GM12878 (cell line): ENCODE results near the gene MYO7A. TPM values are rescaled to one million over a fixed set of nuclear protein-coding genes. Genes with fewer than 3 reads are reported as not detected.

Experiments
- ATAC-seq: fragments of 200-7000 bp; cut with Tn5 transposase; 3 replicates; pipeline ENCODE4 v1.9.1; 2020; ENCODE audit warnings: mild to moderate bottlenecking, moderate library complexity
- BruUV-seq: library from RNA; stranded (reverse); fragments of 400-500 nt; replicated peaks from 2 replicates; lab custom pipeline; 2021; lab: Mats Ljungman, UMichigan
- CTCF ChIA-PET: fragments of 300-600 bp; sonication (Branson Sonifier 250); formaldehyde crosslinking; extraction: SDS; loops from one replicate; lab custom pipeline; 2021; ENCODE audit warnings: inconsistent platforms; lab: Yijun Ruan, JAX
- POLR2A ChIA-PET: fragments of 350-600 bp; formaldehyde crosslinking; extraction: SDS; loops from one replicate; lab custom pipeline; 2021; ENCODE audit warnings: inconsistent platforms; lab: Charles Lee
- RAD21 ChIA-PET: fragments of 300-600 bp; sonication (Branson Sonifier 250); formaldehyde crosslinking; loops from one replicate; lab custom pipeline; 2023; ENCODE audit warnings: antibody characterized with exemption; ENCODE audit not compliant: unreplicated experiment; lab: Charles Lee
- SMC1A ChIA-PET: fragments of 300-600 bp; sonication (Branson Sonifier 250); formaldehyde crosslinking; loops from one replicate; lab custom pipeline; 2023; ENCODE audit not compliant: unreplicated experiment, uncharacterized antibody; lab: Charles Lee
- DNase-seq: peaks from one replicate; pipeline ENCODE4 v3.0.0-alpha.2; 2011; ENCODE audit warnings: low read depth, low spot score
- FAIRE-seq: peaks from 3 replicates; lab custom pipeline; 2011; peaks lifted over from hg19 to GRCh38; lab: Jason Lieb, UNC
- H2AFZ ChIP-seq: 2 replicates; pipeline ENCODE4 v1.6.0; 2011; ENCODE audit warnings: low read depth, low read length, control low read depth; ENCODE audit not compliant: control insufficient read depth
- H3K27ac ChIP-seq: 2 replicates; pipeline ENCODE4 v1.5.1; 2011; ENCODE audit warnings: control low read depth; ENCODE audit not compliant: control insufficient read depth, insufficient read depth
- H3K27me3 ChIP-seq, 2 experiments: replicated peaks in 1 of 2; 2 replicates each; pipeline versions ENCODE4 v1.6.0 to v1.6.1; 2011; ENCODE audit warnings: low read length in 1 of 2; ENCODE audit not compliant: control insufficient read depth in 2 of 2, insufficient read depth in 2 of 2
- H3K36me3 ChIP-seq, 2 experiments: 2 replicates each; pipeline ENCODE4 v1.5.1; 2011; ENCODE audit warnings: low read length in 1 of 2; ENCODE audit not compliant: control insufficient read depth in 2 of 2, insufficient read depth in 2 of 2
- H3K4me1 ChIP-seq: 2 replicates; pipeline ENCODE4 v1.6.1; 2011; ENCODE audit warnings: mild to moderate bottlenecking, low read length, moderate library complexity, mixed read lengths; ENCODE audit not compliant: control insufficient read depth, insufficient read depth
- H3K4me2 ChIP-seq: 2 replicates; pipeline ENCODE4 v1.6.0; 2011; ENCODE audit warnings: control low read depth; ENCODE audit not compliant: control insufficient read depth, insufficient read depth
- H3K4me3 ChIP-seq: fragments of 200-600 bp; sonication (generic); 2 replicates; pipeline ENCODE4 v1.5.1; 2016
- H3K79me2 ChIP-seq: 2 replicates; pipeline ENCODE4 v1.6.0; 2011; ENCODE audit warnings: low read length; ENCODE audit not compliant: control insufficient read depth, insufficient read depth
- H3K9ac ChIP-seq: 2 replicates; pipeline ENCODE4 v1.8.0; 2011; ENCODE audit warnings: low read length, control low read depth, mixed read lengths; ENCODE audit not compliant: control insufficient read depth, insufficient read depth
- H3K9me3 ChIP-seq: replicated peaks from 3 replicates; pipeline ENCODE4 v1.5.1; 2011; ENCODE audit warnings: mild to moderate bottlenecking, low read length; ENCODE audit not compliant: control insufficient read depth, insufficient read depth
- H4K20me1 ChIP-seq: 2 replicates; pipeline ENCODE4 v1.6.0; 2011; ENCODE audit not compliant: control insufficient read depth, insufficient read depth
- BACH1 ChIP-seq: fragments of 450-650 bp; IDR thresholded peaks from 2 replicates; pipeline ENCODE4 v1.6.1; 2017; ENCODE audit warnings: mild to moderate bottlenecking, borderline replicate concordance
- CHD1 ChIP-seq: IDR thresholded peaks from 2 replicates; pipeline ENCODE4 v1.6.1; 2012; ENCODE audit warnings: low read depth, low read length, improper control_type of control experiment
- CHD4 ChIP-seq: fragments of 200-600 bp; sonication (generic); IDR thresholded peaks from 2 replicates; pipeline ENCODE4 v1.6.1; 2016; ENCODE audit warnings: mild to moderate bottlenecking
- CUX1 ChIP-seq: IDR thresholded peaks from 2 replicates; pipeline ENCODE4 v1.6.1; 2012; ENCODE audit warnings: improper control_type of control experiment, low read depth, low read length; ENCODE audit not compliant: insufficient replicate concordance
- IRF3 ChIP-seq: fragments of 450-650 bp; IDR thresholded peaks from 2 replicates; pipeline ENCODE4 v1.6.1; 2014; ENCODE audit warnings: mild to moderate bottlenecking
- IRF4 ChIP-seq: IDR thresholded peaks from 2 replicates; pipeline ENCODE4 v1.6.1; 2011; ENCODE audit warnings: low read depth, low read length
- LARP7 ChIP-seq: fragments of 450-650 bp; IDR thresholded peaks from 2 replicates; pipeline ENCODE4 v1.6.1; 2017; ENCODE audit warnings: mild to moderate bottlenecking
- NKRF ChIP-seq: fragments of 450-650 bp; conservative IDR thresholded peaks from 2 replicates; pipeline ENCODE4 v1.6.1; 2017; ENCODE audit warnings: mild to moderate bottlenecking, moderate library complexity
- RAD51 ChIP-seq: fragments of 450-650 bp; IDR thresholded peaks from 2 replicates; pipeline ENCODE4 v1.6.1; 2016; ENCODE audit warnings: moderate library complexity, mild to moderate bottlenecking, inconsistent platforms
- RBBP5 ChIP-seq: fragments of 200-600 bp; sonication (generic); conservative IDR thresholded peaks from 2 replicates; pipeline ENCODE4 v1.6.1; 2016
- RUNX3 ChIP-seq: IDR thresholded peaks from 2 replicates; pipeline ENCODE4 v1.6.1; 2012; ENCODE audit warnings: low read length, inconsistent platforms
- TBL1XR1 ChIP-seq: IDR thresholded peaks from 2 replicates; pipeline ENCODE4 v1.6.1; 2012; ENCODE audit warnings: low read depth, low read length, improper control_type of control experiment
- USF2 ChIP-seq: IDR thresholded peaks from 2 replicates; pipeline ENCODE4 v1.6.1; 2011; ENCODE audit warnings: low read depth, low read length, improper control_type of control experiment, borderline replicate concordance
- YY1 ChIP-seq: IDR thresholded peaks from 2 replicates; pipeline ENCODE4 v1.6.1; 2011; ENCODE audit warnings: low read depth, mild to moderate bottlenecking, low read length
- ZZZ3 ChIP-seq: IDR thresholded peaks from 2 replicates; pipeline ENCODE4 v1.6.1; 2011; ENCODE audit warnings: low read depth; ENCODE audit not compliant: control insufficient read depth, insufficient read length
- WGBS: methylation state at CpG from one replicate; pipeline ENCODE4 v1.1.6; 2016; ENCODE audit warnings: low lambda C conversion rate; ENCODE audit not compliant: insufficient replicate concordance, insufficient coverage; ENCODE audit errors: missing lambda C conversion rate; 5-methylcytosine and 5-hydroxymethylcytosine counted together
- in situ Hi-C: fragments of 300-500 bp; cut with MboI; formaldehyde crosslinking; loops from 9 replicates; pipeline ENCODE4 v1.14.3; 2018; ENCODE audit warnings: mixed read lengths
- intact Hi-C: fragments of 100-400 bp; cut with micrococcal nuclease; formaldehyde crosslinking; loops from one replicate; pipeline ENCODE4 v1.14.2; 2022; ENCODE audit not compliant: unreplicated experiment
- polyA plus RNA-seq, 11 experiments: library from polyadenylated mRNA; depleted of rRNA in 4 of 11; unstranded in 6 of 11; stranded (reverse) in 5 of 11; fragments of >200 nt; fragmentation: Nextera tagmentation in 4 of 11; fragmentation: Illumina TruSeq in 1 of 11; extraction: Ambion mirVana in 4 of 11; extraction: Trizol in 1 of 11; gene quantifications; 1 replicate in 1 of 11; 2 replicates in 10 of 11; pipeline versions ENCODE4 v1.2.1 to v1.2.3, GENCODE V29; 2011 to 2016; ENCODE audit warnings: inconsistent platforms in 2 of 11, missing spikeins in 2 of 11, low read depth in 1 of 11
- total RNA-seq, 4 experiments: library from RNA; depleted of rRNA in 3 of 4; stranded (reverse); fragments of >200 nt in 3 of 4; fragmentation: Illumina TruSeq in 1 of 4; extraction: Trizol in 1 of 4; gene quantifications; 2 replicates each; pipeline versions ENCODE4 v1.2.1 to v1.2.3, GENCODE V29; 2013 to 2021

Gene MYO7A
- total and polyA plus RNA-seq, 10 of the 15 experiments (the other 5 are each of a cell fraction or from before 2014, with no cell fraction given), result 0.01 to 0.21 (median 0.04) TPM; not detected in 6

- BruUV-seq, result no TSS peak
- Histone ChIP-seq H4K20me1 (no peaks in the 10 kb centered on the region), H3K36me3 (no peaks in the 10 kb centered on the region), H3K4me3 (no peak overlapping the region), H3K4me1 (no peaks in the 10 kb centered on the region; the same call in 1 of the 2 replicates), H3K79me2 (no peaks in the 10 kb centered on the region), H3K9me3 (no peaks in the 10 kb centered on the region), H2AFZ (no peak overlapping the region), H3K4me2 (no peak overlapping the region), H3K27ac (no peak overlapping the region), H3K27me3 (peaks cover 0 to 2% of the 10 kb centered on the region in 2 experiments; a peak in 2 of 4 replicates), H3K9ac (no peak overlapping the region)
- SMC1A ChIA-PET, result interaction anchor here (0.5 kb wide), 1 partner anchor 862 kb away, joined by 3 read pairs; no protein-coding TSS in a partner anchor
- RAD21 ChIA-PET, result no interaction called here
- in situ Hi-C loops, result no loop called here
- ATAC-seq (no peak), FAIRE-seq (no peak), DNase-seq (no peak)
- POLR2A ChIA-PET, result no interaction called here
- 52% methylated on average over 26 of the region's 26 CpGs for WGBS
- intact Hi-C loops, result no loop called here
- CTCF ChIA-PET, result interaction anchor here (1.2 kb wide), 1 partner anchor 29 kb away, joined by 5 read pairs; no protein-coding TSS in a partner anchor
- TF ChIP-seq TBL1XR1 (no peak), RUNX3 (no peak), NKRF (no peak), CHD4 (no peak), USF2 (no peak), CHD1 (no peak), ZZZ3 (no peak), RAD51 (no peak), LARP7 (no peak), IRF3 (no peak), RBBP5 (no peak), BACH1 (no peak), IRF4 (no peak), YY1 (no peak), CUX1 (no peak)
Observed at GRCh38 chr11:77156396-77157195, 28.6 kb downstream of the MYO7A start.
